Endothelial cell of umbilical vein (primary cell): ENCODE results near the gene CDC16. TPM values are rescaled to one million over a fixed set of nuclear protein-coding genes. Genes with fewer than 3 reads are reported as not detected.

ENCODE experiments used
- BruUV-seq: library from RNA; stranded (reverse); fragments of 400-500 nt; replicated peaks from 2 replicates; lab custom pipeline; 2021; lab: Mats Ljungman, UMichigan
- CTCF ChIA-PET: fragments of 300-600, 350-600 bp; sonication (Branson Sonifier 250); formaldehyde crosslinking; loops from one replicate; lab custom pipeline; 2021; ENCODE audit warnings: antibody characterized with exemption, inconsistent platforms; lab: Charles Lee
- POLR2A ChIA-PET: fragments of 300-600, 350-600 bp; sonication (Branson Sonifier 250); formaldehyde crosslinking; loops from one replicate; lab custom pipeline; 2021; ENCODE audit warnings: antibody characterized with exemption, inconsistent platforms; lab: Charles Lee
- DNase-seq: peaks from one replicate; pipeline ENCODE4 v3.0.0-alpha.2; 2011; ENCODE audit warnings: low read depth, low spot score
- FAIRE-seq: peaks from 2 replicates; lab custom pipeline; 2011; peaks lifted over from hg19 to GRCh38; lab: Jason Lieb, UNC
- H2AFZ ChIP-seq: 2 replicates; pipeline ENCODE4 v1.6.0; 2012; ENCODE audit warnings: low read depth, low read length, control low read depth, inconsistent platforms
- H3K27ac ChIP-seq: 2 replicates; pipeline ENCODE4 v1.5.1; 2011; ENCODE audit warnings: low read depth, mild to moderate bottlenecking, control low read depth, low read length, moderate library complexity; ENCODE audit not compliant: insufficient read depth
- H3K27me3 ChIP-seq, 2 experiments: 2 replicates each; pipeline versions ENCODE4 v1.6.0 to v1.6.1; 2011; ENCODE audit warnings: low read length in 2 of 2, mixed read lengths in 1 of 2; ENCODE audit not compliant: control insufficient read depth in 2 of 2, insufficient read depth in 2 of 2
- H3K36me3 ChIP-seq, 2 experiments: 2 replicates in 1 of 2; 3 replicates in 1 of 2; pipeline ENCODE4 v1.5.1; 2011; ENCODE audit warnings: low read length in 2 of 2, mild to moderate bottlenecking in 1 of 2, moderate library complexity in 1 of 2; ENCODE audit not compliant: control insufficient read depth in 2 of 2, insufficient read depth in 2 of 2; ENCODE audit errors: extremely low read depth in 1 of 2
- H3K4me1 ChIP-seq: 3 replicates; pipeline ENCODE4 v1.5.1; 2011; ENCODE audit warnings: mild to moderate bottlenecking, low read length; ENCODE audit not compliant: control insufficient read depth, insufficient read depth; ENCODE audit errors: extremely low read depth
- H3K4me2 ChIP-seq: 2 replicates; pipeline ENCODE4 v1.6.1; 2011; ENCODE audit warnings: low read length, control low read depth, mixed read lengths; ENCODE audit not compliant: insufficient read depth
- H3K4me3 ChIP-seq, 3 experiments: fragments of 200-600 bp in 1 of 3; sonication (generic), shearing (Covaris generic) in 1 of 3; replicated peaks in 1 of 3; 2 replicates each; pipeline ENCODE4 v1.5.1; 2011 to 2016; ENCODE audit warnings: control low read depth in 3 of 3, low read length in 3 of 3, mild to moderate bottlenecking in 2 of 3, inconsistent platforms in 1 of 3, low read depth in 1 of 3, moderate library complexity in 1 of 3; ENCODE audit not compliant: insufficient read depth in 1 of 3
- H3K79me2 ChIP-seq: 2 replicates; pipeline ENCODE4 v1.6.0; 2012; ENCODE audit warnings: low read length, inconsistent platforms; ENCODE audit not compliant: control insufficient read depth, insufficient read depth
- H3K9ac ChIP-seq: replicated peaks from 2 replicates; pipeline ENCODE3; 2011; ENCODE audit warnings: low read length, control low read depth; ENCODE audit not compliant: insufficient read depth; ENCODE audit errors: extremely low read depth
- H3K9me1 ChIP-seq: replicated peaks from 3 replicates; pipeline ENCODE4 v1.6.0; 2011; ENCODE audit warnings: mild to moderate bottlenecking, low read length; ENCODE audit not compliant: control insufficient read depth, insufficient read depth; ENCODE audit errors: extremely low read depth
- H3K9me3 ChIP-seq: replicated peaks from 2 replicates; pipeline ENCODE4 v1.5.1; 2012; ENCODE audit warnings: low read length, inconsistent platforms; ENCODE audit not compliant: control insufficient read depth, insufficient read depth
- H4K20me1 ChIP-seq: replicated peaks from 2 replicates; pipeline ENCODE3; 2011; ENCODE audit warnings: mild to moderate bottlenecking, low read length; ENCODE audit not compliant: control insufficient read depth, insufficient read depth; ENCODE audit errors: extremely low read depth
- CTCF ChIP-seq, 2 donors: IDR thresholded peaks; 1 replicate in 1 of 2; 2 replicates in 1 of 2; pipeline ENCODE4 v1.5.1; 2011; ENCODE audit warnings: low read length in 2 of 2, mild to moderate bottlenecking in 2 of 2, moderate library complexity in 2 of 2, control low read depth in 1 of 2, inconsistent platforms in 1 of 2, low read depth in 1 of 2; ENCODE audit not compliant: insufficient read depth in 1 of 2; ENCODE audit errors: extremely low read depth in 1 of 2
- EZH2 ChIP-seq: IDR thresholded peaks from 2 replicates; pipeline ENCODE4 v1.6.1; 2012; ENCODE audit warnings: borderline replicate concordance, low read depth, mild to moderate bottlenecking, moderate library complexity, low read length, inconsistent platforms; ENCODE audit not compliant: severe bottlenecking
- FOS ChIP-seq: IDR thresholded peaks from 2 replicates; pipeline ENCODE4 v1.6.1; 2011; ENCODE audit warnings: mild to moderate bottlenecking, low read length, moderate library complexity, borderline replicate concordance; ENCODE audit not compliant: insufficient read depth
- GATA2 ChIP-seq: IDR thresholded peaks from 2 replicates; pipeline ENCODE4 v1.7.0; 2011; ENCODE audit warnings: low read depth, mild to moderate bottlenecking, moderate library complexity, mixed read lengths, low read length; ENCODE audit not compliant: insufficient read length, insufficient read depth
- JUN ChIP-seq: IDR thresholded peaks from 2 replicates; pipeline ENCODE4 v1.6.1; 2011; ENCODE audit warnings: borderline replicate concordance, low read depth; ENCODE audit not compliant: insufficient read length, insufficient read depth
- MYC ChIP-seq: IDR thresholded peaks from one replicate; pipeline ENCODE4 v1.6.1; 2011; ENCODE audit warnings: mild to moderate bottlenecking, low read depth, low read length
- POLR2A ChIP-seq: IDR thresholded peaks from 2 replicates; pipeline ENCODE4 v1.6.1; 2012; ENCODE audit warnings: low read depth, mild to moderate bottlenecking, control low read depth, low read length
- POLR2AphosphoS5 ChIP-seq: IDR thresholded peaks from 2 replicates; pipeline ENCODE4 v1.6.1; 2012; ENCODE audit warnings: low read depth, mild to moderate bottlenecking, control low read depth, low read length, moderate library complexity; ENCODE audit not compliant: insufficient read depth
- dilution Hi-C: fragments of 300-500 bp; cut with MboI; formaldehyde crosslinking; loops from one replicate; pipeline ENCODE4 v1.15.0; 2019; ENCODE audit warnings: low sequenced_read_pairs; ENCODE audit not compliant: extremely low pct_ligation_motif_present
- intact Hi-C: fragments of 100-400 bp; cut with micrococcal nuclease; formaldehyde crosslinking; loops from one replicate; pipeline ENCODE4 v1.10.0; 2022
- polyA plus RNA-seq, 4 experiments: library from polyadenylated mRNA; depleted of rRNA in 3 of 4; stranded (reverse) in 3 of 4; unstranded in 1 of 4; fragments of >200 nt; gene quantifications; 2 replicates each; pipeline versions ENCODE4 v1.2.1 to v1.2.3, GENCODE V29; 2011 to 2012; ENCODE audit warnings: missing spikeins in 1 of 4
- total RNA-seq: library from RNA; stranded (reverse); gene quantifications from 2 replicates; pipeline ENCODE4 v1.2.3, GENCODE V29; 2021
- TF ChIP-seq, protein P1 (sequence below): IDR thresholded peaks from 2 replicates; pipeline ENCODE4 v1.6.1; 2011; ENCODE audit not compliant: insufficient read depth, insufficient read length

CDC16 gene
- total and polyA plus RNA-seq, 2 donors (not counting 3 experiments of a cell fraction or from before 2014, with no cell fraction given), result 41.6 to 83.3 TPM

DNA sequence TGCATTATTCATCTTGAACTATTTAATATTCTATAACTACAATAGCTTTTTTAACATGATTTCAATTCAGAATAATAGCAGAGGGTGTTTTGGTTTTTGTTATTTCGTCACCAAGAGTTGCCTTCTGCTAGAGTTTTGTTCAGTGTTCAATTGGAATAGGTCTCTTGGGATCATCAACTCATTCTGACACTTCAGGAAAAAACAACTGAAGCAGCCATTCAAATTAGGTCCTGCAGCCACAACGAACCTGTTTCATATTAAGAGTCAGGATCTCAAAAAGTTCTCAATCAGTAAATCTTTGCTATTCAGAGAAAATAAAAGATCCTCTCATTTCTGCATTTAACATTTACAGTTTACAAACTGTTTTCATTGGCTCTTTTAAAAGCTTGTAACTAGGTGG is 77.2 kb downstream of the CDC16 start:
- no peaks in the 10 kb centered on the region for H3K9me3 ChIP-seq
- no peaks in the 10 kb centered on the region for H3K9me1 ChIP-seq
- no peak for FAIRE-seq
- H3K4me3 ChIP-seq, result no peak overlapping the region
- intact Hi-C loops (no loop called here), dilution Hi-C loops (no loop called here)
- CTCF ChIA-PET, result interaction anchor here (1.4 kb wide), 1 partner anchor 26 kb away, joined by 3 read pairs; no protein-coding TSS in a partner anchor
- peaks cover 0 to 2% of the 10 kb centered on the region in 2 experiments for H3K36me3 ChIP-seq
- TF ChIP-seq GATA2, result no peak
- TF ChIP-seq, protein P1, sequence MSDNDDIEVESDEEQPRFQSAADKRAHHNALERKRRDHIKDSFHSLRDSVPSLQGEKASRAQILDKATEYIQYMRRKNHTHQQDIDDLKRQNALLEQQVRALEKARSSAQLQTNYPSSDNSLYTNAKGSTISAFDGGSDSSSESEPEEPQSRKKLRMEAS, result no peak
- peaks cover 17% of the 10 kb centered on the region for H3K4me1 ChIP-seq
- H4K20me1 ChIP-seq, result no peaks in the 10 kb centered on the region
- DNase-seq, result no peak
- peaks cover 24% of the 10 kb centered on the region for H3K79me2 ChIP-seq
- no peak overlapping the region for H3K27ac ChIP-seq
- no peaks in the 10 kb centered on the region for H3K27me3 ChIP-seq
- no TSS peak for BruUV-seq
- H3K9ac ChIP-seq, result no peak overlapping the region
- no peak overlapping the region for H2AFZ ChIP-seq
- POLR2A ChIA-PET, result no interaction called here
- no peak overlapping the region for H3K4me2 ChIP-seq

GRCh38 chr13:114313061-114313860 is 78.6 kb downstream of the CDC16 start:
- Histone ChIP-seq H3K9me1 (no peaks in the 10 kb centered on the region), H3K4me1 (peaks cover 17% of the 10 kb centered on the region), H3K27me3 (no peaks in the 10 kb centered on the region), H3K27ac (peak overlapping the region; percentile 40), H4K20me1 (no peaks in the 10 kb centered on the region), H2AFZ (peak overlapping the region; percentile 64), H3K4me3 (peak overlapping the region in 1 of 3 experiments; percentile 97), H3K79me2 (peaks cover 38% of the 10 kb centered on the region), H3K9ac (peak overlapping the region; percentile 83), H3K36me3 (no peaks in the 10 kb centered on the region), H3K4me2 (peak overlapping the region; percentile 73), H3K9me3 (no peaks in the 10 kb centered on the region)
- ChIA-PET CTCF (interaction anchor here (1.0 kb wide), 1 partner anchor 29 kb away, joined by 3 read pairs; no protein-coding TSS in a partner anchor), POLR2A (no interaction called here)
- BruUV-seq, result no TSS peak
- dilution Hi-C loops, result no loop called here
- FAIRE-seq (peak; percentile 24), DNase-seq (peak; percentile 29)
- TF ChIP-seq CTCF (IDR thresholded peaks at IDR 0.05; ENCODE audit: extremely low read depth in 1 of 2, insufficient read depth in 1 of 2, low read depth in 1 of 2, low read length in 2 of 2) (no peak), EZH2 (no peak), JUN (no peak), MYC (no peak), POLR2A (no peak), FOS (no peak), GATA2 (no peak), POLR2AphosphoS5 (no peak)
- TF ChIP-seq, protein P1, result no peak
- intact Hi-C loops, result no loop called here
